ENCODE results near the gene LMF2.

- TF ChIP-seq EZH2phosphoT487 (IDR thresholded peaks at IDR 0.05; ENCODE audit: borderline replicate concordance, low read length), result no peak
- TF ChIP-seq CTCF (conservative IDR thresholded peaks at IDR 0.05; ENCODE audit: low read depth, low read length), result no peak
Observed at GRCh38 chr22:50532824-50533796, 25.6 kb upstream of the LMF2 start.
